ENCODE measurements around the gene SUCLG2.

DNA sequence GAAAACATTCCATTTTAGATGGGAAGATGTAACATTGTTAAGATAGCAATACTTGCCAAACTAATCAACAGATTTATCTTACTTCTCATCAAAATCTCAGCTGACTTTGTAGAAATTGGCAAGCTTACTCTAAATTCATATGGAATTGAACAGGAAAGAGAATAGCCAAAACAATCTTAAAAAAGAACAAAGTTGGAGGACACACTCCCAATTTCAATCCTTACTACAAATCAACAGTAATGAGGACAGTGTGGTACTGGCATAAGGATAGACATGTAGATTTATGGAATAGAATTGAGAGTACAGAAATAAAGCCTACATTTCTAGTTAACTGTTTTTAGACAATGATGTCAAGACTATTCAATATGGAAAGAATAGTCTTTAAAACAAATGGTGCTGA is 308.3 kb downstream of the SUCLG2 start:
- TF ChIP-seq CTCF (IDR thresholded peaks at IDR 0.05; ENCODE audit: low read depth, low read length, poor library complexity, severe bottlenecking) (no peak), EZH2phosphoT487 (IDR thresholded peaks at IDR 0.05; ENCODE audit: borderline replicate concordance, low read length) (no peak)

All from DOHH2 (cell line).